MM.1S (cell line): ENCODE results near the gene CHN2.

ENCODE experiments used
- DNase-seq: peaks from one replicate; pipeline ENCODE4 v3.0.0-alpha.2; 2015
- H2AFZ ChIP-seq: fragments of 300-600 bp; sonication (generic); 2 replicates; pipeline ENCODE4 v1.6.0; 2016; ENCODE audit warnings: antibody characterized with exemption, low read length
- H3F3A ChIP-seq: fragments of 300-600 bp; sonication (generic); 2 replicates; pipeline ENCODE4 v1.6.1; 2016; ENCODE audit warnings: mild to moderate bottlenecking, antibody characterized with exemption, low read length, moderate library complexity, mixed read lengths; ENCODE audit not compliant: insufficient read depth
- H3K27ac ChIP-seq: fragments of 300-600 bp; sonication (generic); 2 replicates; pipeline ENCODE4 v1.5.1; 2016; ENCODE audit warnings: mild to moderate bottlenecking, low read length
- H3K27me3 ChIP-seq: fragments of 300-600 bp; sonication (generic); replicated peaks from 2 replicates; pipeline ENCODE4 v1.6.0; 2016; ENCODE audit warnings: low read length; ENCODE audit not compliant: insufficient read depth
- H3K36me3 ChIP-seq: fragments of 300-600 bp; sonication (generic); replicated peaks from 2 replicates; pipeline ENCODE4 v1.6.1; 2016; ENCODE audit warnings: mild to moderate bottlenecking, low read length, mixed read lengths; ENCODE audit not compliant: insufficient read depth
- H3K4me1 ChIP-seq: fragments of 300-600 bp; sonication (generic); 2 replicates; pipeline ENCODE4 v1.6.1; 2016; ENCODE audit warnings: low read length, mixed read lengths
- H3K4me2 ChIP-seq: fragments of 300-600 bp; sonication (generic); 2 replicates; pipeline ENCODE4 v1.6.0; 2016; ENCODE audit warnings: low read depth, low read length
- H3K4me3 ChIP-seq: fragments of 300-600 bp; sonication (generic); 2 replicates; pipeline ENCODE4 v1.5.1; 2016; ENCODE audit warnings: low read length, mixed read lengths
- H3K79me2 ChIP-seq: fragments of 300-600 bp; sonication (generic); 2 replicates; pipeline ENCODE4 v1.6.1; 2016; ENCODE audit warnings: mixed run types, low read length, mixed read lengths
- H3K9ac ChIP-seq: fragments of 300-600 bp; sonication (generic); 2 replicates; pipeline ENCODE4 v1.6.1; 2016; ENCODE audit warnings: low read length, mixed read lengths
- H3K9me2 ChIP-seq: fragments of 300-600 bp; sonication (generic); replicated peaks from 2 replicates; pipeline ENCODE4 v1.6.1; 2016; ENCODE audit warnings: mild to moderate bottlenecking, low read length, mixed read lengths; ENCODE audit not compliant: insufficient read depth
- H3K9me3 ChIP-seq: fragments of 300-600 bp; sonication (generic); replicated peaks from 2 replicates; pipeline ENCODE4 v1.6.1; 2016; ENCODE audit warnings: mild to moderate bottlenecking, low read length, mixed read lengths; ENCODE audit not compliant: insufficient read depth
- H4K20me1 ChIP-seq: fragments of 300-600 bp; sonication (generic); 2 replicates; pipeline ENCODE4 v1.6.1; 2016; ENCODE audit warnings: mild to moderate bottlenecking, low read length, moderate library complexity, mixed read lengths; ENCODE audit not compliant: insufficient read depth
- EZH2 ChIP-seq: fragments of 300-600 bp; sonication (generic); optimal IDR thresholded peaks from 2 replicates; pipeline ENCODE3; 2017; ENCODE audit warnings: low read depth, mild to moderate bottlenecking, antibody characterized with exemption, low read length, mixed read lengths
- EZH2phosphoT487 ChIP-seq: fragments of 300-600 bp; sonication (generic); IDR thresholded peaks from 2 replicates; pipeline ENCODE4 v1.6.1; 2018; ENCODE audit warnings: antibody characterized with exemption, low read length
- TF ChIP-seq, protein P1 (sequence below): fragments of 300-600 bp; sonication (generic); IDR thresholded peaks from 2 replicates; pipeline ENCODE4 v1.5.1; 2016; ENCODE audit warnings: antibody characterized with exemption, low read length, mixed read lengths

Gene CHN2

DNA sequence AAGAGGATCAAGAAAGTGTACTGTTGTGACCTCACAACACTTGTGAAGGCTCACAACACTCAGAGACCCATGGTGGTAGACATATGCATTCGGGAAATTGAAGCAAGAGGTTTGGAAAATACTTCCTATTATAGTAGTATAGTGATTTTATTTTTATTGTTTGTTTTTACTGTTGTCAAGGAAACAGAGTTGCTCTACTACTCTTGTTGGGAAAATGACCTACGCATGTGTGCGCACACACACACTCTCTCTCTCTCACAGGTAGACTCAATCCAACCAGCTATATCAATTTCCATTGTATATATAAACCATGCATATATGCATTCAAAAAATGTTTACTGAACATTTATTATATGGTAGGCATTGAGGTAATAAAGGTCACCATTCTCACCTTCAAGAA is 305.4 kb downstream of the CHN2 start:
- Histone ChIP-seq H3K27ac (no peak overlapping the region), H3F3A (no peaks in the 10 kb centered on the region), H4K20me1 (no peaks in the 10 kb centered on the region), H3K36me3 (no peaks in the 10 kb centered on the region), H3K9me3 (no peaks in the 10 kb centered on the region), H3K4me1 (no peaks in the 10 kb centered on the region), H3K27me3 (no peaks in the 10 kb centered on the region), H3K4me2 (no peak overlapping the region), H3K4me3 (no peak overlapping the region), H3K9me2 (no peaks in the 10 kb centered on the region), H3K9ac (no peak overlapping the region), H2AFZ (no peak overlapping the region), H3K79me2 (no peaks in the 10 kb centered on the region)
- TF ChIP-seq, protein P1, sequence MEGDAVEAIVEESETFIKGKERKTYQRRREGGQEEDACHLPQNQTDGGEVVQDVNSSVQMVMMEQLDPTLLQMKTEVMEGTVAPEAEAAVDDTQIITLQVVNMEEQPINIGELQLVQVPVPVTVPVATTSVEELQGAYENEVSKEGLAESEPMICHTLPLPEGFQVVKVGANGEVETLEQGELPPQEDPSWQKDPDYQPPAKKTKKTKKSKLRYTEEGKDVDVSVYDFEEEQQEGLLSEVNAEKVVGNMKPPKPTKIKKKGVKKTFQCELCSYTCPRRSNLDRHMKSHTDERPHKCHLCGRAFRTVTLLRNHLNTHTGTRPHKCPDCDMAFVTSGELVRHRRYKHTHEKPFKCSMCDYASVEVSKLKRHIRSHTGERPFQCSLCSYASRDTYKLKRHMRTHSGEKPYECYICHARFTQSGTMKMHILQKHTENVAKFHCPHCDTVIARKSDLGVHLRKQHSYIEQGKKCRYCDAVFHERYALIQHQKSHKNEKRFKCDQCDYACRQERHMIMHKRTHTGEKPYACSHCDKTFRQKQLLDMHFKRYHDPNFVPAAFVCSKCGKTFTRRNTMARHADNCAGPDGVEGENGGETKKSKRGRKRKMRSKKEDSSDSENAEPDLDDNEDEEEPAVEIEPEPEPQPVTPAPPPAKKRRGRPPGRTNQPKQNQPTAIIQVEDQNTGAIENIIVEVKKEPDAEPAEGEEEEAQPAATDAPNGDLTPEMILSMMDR = no peak
- TF ChIP-seq EZH2 (no peak), EZH2phosphoT487 (no peak)
- DNase-seq = no peak

DNA sequence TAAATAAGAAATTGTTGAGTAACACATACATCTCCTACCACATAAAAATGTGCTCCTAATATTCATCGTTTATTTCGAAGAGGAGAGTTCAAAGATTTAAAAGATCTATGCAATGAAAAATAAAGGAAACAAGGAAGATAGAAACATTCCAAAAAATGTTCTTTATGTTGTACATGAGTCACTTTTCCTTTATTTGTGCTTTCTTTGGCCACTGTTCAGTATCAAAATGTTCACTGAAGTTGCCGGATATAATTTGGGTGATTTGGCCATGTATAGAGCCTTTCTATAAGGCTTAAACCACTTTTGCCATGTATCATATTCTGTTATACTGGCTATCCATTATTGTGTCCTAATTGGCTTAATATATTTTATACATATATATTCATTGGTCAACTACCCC is 306.1 kb downstream of the CHN2 start:
- TF ChIP-seq EZH2phosphoT487 (no peak), EZH2 (no peak)
- TF ChIP-seq, protein P1 = no peak
- H3K4me2 ChIP-seq = no peak overlapping the region
- H3K79me2 ChIP-seq = no peaks in the 10 kb centered on the region
- H3K4me3 ChIP-seq = no peak overlapping the region
- no peaks in the 10 kb centered on the region for H3F3A ChIP-seq
- H3K27me3 ChIP-seq = no peaks in the 10 kb centered on the region
- H3K27ac ChIP-seq = no peak overlapping the region
- no peak overlapping the region for H2AFZ ChIP-seq
- H3K36me3 ChIP-seq = no peaks in the 10 kb centered on the region
- H3K9ac ChIP-seq = no peak overlapping the region
- no peaks in the 10 kb centered on the region for H3K9me2 ChIP-seq
- no peaks in the 10 kb centered on the region for H3K4me1 ChIP-seq
- no peaks in the 10 kb centered on the region for H4K20me1 ChIP-seq
- DNase-seq = no peak
- no peaks in the 10 kb centered on the region for H3K9me3 ChIP-seq

DNA sequence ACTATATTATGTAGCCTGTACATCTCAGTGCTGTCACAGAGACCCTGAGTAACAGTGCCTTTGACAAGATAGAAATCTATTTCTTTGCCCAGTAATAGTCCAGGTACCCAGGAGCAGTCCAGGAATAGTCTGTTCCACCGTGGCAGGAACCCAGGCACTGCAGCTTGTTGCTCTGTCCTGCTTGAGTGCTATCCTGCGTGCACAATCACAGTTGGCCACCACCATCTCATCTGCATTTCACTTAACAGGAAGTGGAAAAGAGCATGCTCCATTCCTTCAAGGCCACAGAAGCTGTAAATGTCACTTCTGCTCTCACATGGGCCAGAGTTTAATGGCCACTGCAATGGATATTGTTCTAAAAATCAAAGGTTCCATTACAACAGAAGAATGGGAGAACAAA is 307.6 kb downstream of the CHN2 start:
- H3K4me3 ChIP-seq = no peak overlapping the region
- H3F3A ChIP-seq = no peaks in the 10 kb centered on the region
- no peak for DNase-seq
- H3K27ac ChIP-seq = no peak overlapping the region
- no peaks in the 10 kb centered on the region for H3K36me3 ChIP-seq
- H3K4me1 ChIP-seq = no peaks in the 10 kb centered on the region
- H3K27me3 ChIP-seq = no peaks in the 10 kb centered on the region
- H3K79me2 ChIP-seq = no peaks in the 10 kb centered on the region
- TF ChIP-seq, protein P1 = no peak
- TF ChIP-seq EZH2 (no peak), EZH2phosphoT487 (no peak)
- H3K4me2 ChIP-seq = no peak overlapping the region
- H3K9me3 ChIP-seq = no peaks in the 10 kb centered on the region
- H4K20me1 ChIP-seq = no peaks in the 10 kb centered on the region
- H3K9ac ChIP-seq = no peak overlapping the region
- H3K9me2 ChIP-seq = no peaks in the 10 kb centered on the region
- H2AFZ ChIP-seq = no peak overlapping the region
